IPS DF 19.7 (cell line): ENCODE results near the gene KDELR1.

Source experiments
- DNase-seq: peaks from one replicate; pipeline ENCODE4 v3.0.0-alpha.2; 2013; ENCODE audit warnings: low read depth, low spot score

Gene KDELR1

DNA sequence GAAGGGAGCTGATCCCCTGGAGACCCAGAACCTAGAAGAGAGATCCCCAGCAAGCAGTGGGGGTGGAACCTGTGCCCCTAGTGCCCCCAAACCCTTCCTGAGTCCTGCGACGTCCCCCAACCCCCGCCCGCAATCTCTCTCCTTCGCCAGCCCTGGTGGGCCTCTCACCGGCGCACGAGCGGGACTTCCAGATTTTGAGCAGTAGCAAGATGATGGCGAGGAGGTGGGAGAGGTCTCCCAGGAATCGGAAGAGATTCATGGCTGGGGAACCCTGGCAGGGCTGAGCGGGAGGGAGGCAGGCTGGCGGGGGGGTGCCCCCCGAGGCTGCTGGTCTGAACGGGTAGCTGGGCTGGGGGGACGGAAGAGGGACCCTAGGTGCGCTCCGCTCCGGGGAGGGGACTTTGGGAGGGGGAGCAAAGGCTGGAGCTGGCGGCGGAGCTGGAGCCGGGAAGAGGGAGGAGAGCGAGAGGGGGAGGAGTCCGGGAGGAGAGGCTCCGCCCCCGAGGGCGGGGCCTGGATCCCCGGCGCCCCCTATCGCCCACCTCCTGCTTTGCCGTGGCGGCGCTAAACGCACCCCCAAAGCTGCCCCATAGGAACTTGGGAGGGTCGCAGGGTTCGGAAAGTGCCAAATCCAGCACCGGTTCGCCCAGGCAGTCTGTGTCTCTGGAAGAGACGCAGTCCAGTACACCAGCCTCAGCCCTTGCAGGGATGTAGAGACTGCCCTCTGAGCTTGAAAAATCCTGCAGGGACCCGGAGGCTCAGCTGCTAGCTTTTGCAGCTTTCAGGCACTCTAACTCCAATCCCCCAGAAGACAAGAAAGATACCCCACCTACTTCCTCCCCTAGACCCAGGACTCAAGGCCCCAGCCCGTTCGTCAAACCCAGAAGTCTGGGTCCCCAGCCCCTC lies at the start of gene KDELR1:
Gene KDELR1 (minus strand): TSS at position 452 of the 906 bp plus-strand sequence. CDS start 193 bp downstream, at position 259.
- DNase-seq = no peak

DNA sequence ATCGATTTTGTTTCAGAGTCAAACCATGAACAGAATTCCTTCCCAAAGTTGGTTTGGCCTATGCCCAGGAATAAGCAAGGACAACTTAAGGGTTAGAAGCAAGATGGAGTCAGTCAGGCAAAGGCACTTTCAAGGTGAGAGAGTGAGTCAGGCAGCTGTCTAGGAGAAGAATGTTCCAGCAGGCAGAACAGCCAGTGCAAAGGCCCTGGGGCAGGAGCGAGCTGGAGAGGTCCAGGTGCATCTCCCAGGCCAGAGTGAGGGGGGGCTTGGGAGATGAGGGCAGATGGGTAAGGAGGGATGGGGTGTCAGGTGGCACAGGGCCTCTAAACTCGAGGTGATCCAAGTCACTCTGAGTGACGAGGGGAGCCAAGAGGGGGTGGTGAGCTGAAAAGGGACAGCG lies 45.2 kb upstream of the KDELR1 start:
- no peak for DNase-seq

GRCh38 chr19:48433337-48433736 lies 42.0 kb upstream of the KDELR1 start:
- DNase-seq = no peak

- DNase-seq = no peak
These were observed 37.3 kb upstream of the KDELR1 start for GRCh38 chr19:48428670-48429069.

GRCh38 chr19:48424694-48425219 lies 33.4 kb upstream of the KDELR1 start:
- no peak for DNase-seq

DNA sequence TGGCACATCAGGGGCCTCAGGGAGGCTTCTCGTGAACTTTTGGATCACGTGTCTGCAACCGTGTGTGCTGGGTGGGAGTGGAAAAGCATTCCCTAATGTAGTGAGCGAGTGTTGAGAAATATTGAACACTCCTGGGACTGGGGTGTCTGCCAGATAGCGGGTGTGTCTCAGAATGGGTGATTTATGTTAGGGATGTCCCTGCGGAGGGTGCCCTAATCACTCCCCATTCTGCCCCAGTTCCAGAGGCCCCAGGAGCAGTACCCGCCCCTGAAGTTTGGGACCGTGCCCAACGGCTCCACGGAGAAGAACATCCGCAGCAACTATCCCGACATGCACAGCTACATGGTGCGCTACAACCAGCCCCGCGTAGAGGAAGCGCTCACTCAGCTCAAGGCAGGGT lies 30.2 kb upstream of the KDELR1 start:
- no peak for DNase-seq

DNA sequence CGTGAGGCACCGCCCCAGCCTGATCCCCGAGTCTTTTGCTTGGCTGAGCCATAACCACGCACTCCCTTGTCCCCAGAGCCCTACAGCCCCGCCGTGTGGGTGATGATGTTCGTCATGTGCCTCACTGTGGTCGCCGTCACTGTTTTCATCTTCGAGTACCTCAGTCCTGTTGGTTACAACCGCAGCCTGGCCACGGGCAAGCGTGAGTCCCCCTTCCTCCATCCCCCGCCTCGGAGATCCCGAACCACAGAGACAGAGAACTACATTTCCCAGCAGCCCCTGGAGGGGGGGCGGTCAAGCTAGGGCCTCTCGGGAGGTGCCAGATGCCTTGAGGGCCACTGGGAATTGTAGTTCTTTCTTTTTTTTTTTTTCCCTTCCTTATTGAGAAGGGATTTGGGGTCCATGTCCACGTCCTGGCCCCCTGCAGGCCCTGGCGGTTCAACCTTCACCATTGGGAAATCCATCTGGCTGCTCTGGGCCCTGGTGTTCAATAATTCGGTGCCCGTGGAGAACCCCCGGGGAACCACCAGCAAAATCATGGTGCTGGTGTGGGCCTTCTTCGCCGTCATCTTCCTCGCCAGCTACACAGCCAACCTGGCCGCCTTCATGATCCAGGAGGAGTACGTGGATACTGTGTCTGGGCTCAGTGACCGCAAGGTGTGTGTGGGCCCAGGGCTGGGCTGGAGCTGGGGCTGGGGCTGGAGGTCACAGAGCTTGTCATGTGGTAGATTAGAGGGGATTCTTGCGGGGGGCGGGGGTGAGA lies 28.0 kb upstream of the KDELR1 start:
- DNase-seq = no peak

- no peak for DNase-seq
These were observed 27.1 kb upstream of the KDELR1 start for GRCh38 chr19:48418317-48419064.

- no peak for DNase-seq
These were observed 26.1 kb upstream of the KDELR1 start for GRCh38 chr19:48417421-48417820.

DNA sequence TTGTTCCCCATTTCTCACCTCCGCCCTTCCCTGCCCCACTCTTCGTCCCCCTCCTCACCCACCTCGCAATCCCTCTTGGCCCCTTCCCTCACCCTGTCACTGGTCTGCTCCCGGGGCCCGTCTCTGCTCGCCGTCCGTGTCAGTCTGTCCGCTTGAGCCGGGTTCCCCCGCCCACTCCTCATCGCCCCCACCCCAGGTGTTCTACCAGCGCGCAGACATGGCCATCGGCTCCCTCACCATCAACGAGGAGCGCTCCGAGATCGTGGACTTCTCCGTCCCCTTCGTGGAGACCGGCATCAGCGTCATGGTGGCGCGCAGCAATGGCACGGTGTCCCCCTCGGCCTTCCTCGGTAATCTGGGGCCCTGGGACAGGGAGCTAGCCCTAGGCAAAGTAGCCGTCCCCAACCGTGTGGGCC lies 24.5 kb upstream of the KDELR1 start:
- no peak for DNase-seq

- no peak for DNase-seq
These were observed 24.0 kb upstream of the KDELR1 start for GRCh38 chr19:48415395-48415794.

DNA sequence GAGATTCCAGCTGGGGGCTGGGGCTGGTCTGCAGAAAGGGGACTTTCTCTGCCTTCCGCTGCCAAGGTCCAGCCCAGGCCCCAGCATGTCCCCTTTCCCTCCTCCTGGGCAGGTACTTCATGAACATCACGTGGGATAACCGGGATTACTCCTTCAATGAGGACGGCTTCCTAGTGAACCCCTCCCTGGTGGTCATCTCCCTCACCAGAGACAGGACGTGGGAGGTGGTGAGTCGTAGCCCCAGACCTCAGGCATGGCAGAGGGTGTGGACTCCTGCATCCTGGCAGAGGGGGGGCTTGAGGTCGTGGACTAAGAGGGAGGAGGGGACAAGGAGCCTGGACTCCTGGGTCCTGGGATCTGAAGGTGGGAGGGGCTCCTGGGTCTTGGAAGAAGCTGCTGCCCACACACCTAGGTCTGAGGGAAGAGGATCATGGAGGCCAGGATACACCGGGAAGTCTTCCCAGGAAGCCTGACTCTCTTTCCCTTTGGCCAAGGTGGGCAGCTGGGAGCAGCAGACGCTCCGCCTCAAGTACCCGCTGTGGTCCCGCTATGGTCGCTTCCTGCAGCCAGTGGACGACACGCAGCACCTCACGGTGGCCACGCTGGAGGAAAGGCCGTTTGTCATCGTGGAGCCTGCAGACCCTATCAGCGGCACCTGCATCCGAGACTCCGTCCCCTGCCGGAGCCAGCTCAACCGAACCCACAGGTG lies 22.7 kb upstream of the KDELR1 start:
- DNase-seq = no peak

DNA sequence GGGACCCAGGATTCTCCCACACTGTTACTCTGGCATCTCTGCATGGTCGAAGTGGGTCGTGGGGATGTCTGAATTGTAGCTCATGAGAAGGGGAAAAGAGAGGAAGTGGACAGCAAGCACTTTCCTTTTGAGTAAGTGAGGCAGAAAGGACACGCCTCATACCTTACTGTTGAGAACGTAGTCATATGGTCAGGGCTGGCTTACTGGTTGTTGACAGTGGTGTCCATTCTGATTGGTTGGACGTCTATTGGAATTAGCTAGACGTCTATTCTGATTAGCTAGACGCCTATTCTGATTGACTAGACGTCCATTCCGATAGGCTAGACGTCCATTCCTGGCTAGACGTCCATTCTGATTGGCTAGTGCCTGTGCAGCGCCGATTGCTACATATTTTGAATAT lies 14.5 kb upstream of the KDELR1 start:
- DNase-seq = no peak

GRCh38 chr19:48405010-48405659 lies 13.8 kb upstream of the KDELR1 start:
- no peak for DNase-seq

GRCh38 chr19:48403606-48404005 lies 12.3 kb upstream of the KDELR1 start:
- DNase-seq = no peak

DNA sequence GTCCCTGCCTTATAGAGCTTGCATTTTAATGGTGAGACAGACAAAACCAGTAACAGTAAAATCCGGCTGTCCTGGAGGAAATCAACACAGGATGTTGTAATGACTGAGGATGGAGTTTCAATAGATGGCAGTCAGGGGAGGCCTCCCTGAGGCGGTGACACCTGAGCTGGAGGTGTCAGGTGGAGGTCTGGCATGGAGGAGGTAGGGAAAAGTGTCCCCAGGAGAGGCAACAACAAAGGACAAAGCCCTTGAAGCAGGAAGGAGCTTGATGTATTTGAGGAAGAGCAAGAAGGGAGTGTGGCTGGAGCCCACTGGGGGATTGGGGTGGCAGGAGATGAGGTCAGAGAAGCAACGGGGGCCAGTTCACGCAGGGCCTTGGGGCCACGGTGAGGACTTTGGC lies 9.9 kb upstream of the KDELR1 start:
- no peak for DNase-seq

DNA sequence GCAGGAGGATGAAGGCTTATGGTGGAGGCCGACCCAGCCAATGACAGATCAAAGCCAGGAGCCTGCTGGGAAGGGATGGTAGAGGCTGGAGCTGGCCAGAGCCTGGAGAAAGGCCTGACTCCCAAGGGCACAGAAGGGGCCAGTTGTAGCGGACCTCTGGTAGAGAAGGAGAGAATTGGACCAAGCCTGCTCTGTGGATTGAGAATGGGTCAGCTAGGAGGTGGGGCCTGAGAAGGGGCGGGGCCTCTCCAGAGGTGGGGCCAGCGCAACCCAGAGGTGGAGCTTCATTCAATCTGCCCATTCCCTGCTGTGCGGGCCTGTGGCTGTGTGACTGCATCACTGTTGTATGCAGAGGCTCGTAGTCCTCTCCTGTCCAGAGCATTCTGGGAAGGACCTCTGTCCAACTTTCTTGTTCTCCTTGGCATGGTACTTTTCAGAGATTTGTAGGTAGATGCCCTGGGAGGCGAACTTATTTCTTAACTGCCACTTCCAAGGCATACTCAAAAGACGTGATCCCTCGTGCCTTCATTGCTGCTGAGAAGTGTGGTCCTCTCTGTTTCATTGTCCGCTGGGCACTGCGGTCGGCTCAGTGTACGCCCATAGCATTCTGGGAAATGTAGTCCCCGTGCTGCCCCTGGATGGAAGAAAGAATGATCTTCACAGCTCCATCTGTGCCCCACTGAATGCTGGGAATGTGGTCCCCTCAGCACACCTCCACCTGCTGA lies 8.8 kb upstream of the KDELR1 start:
- DNase-seq = peak; percentile 99

DNA sequence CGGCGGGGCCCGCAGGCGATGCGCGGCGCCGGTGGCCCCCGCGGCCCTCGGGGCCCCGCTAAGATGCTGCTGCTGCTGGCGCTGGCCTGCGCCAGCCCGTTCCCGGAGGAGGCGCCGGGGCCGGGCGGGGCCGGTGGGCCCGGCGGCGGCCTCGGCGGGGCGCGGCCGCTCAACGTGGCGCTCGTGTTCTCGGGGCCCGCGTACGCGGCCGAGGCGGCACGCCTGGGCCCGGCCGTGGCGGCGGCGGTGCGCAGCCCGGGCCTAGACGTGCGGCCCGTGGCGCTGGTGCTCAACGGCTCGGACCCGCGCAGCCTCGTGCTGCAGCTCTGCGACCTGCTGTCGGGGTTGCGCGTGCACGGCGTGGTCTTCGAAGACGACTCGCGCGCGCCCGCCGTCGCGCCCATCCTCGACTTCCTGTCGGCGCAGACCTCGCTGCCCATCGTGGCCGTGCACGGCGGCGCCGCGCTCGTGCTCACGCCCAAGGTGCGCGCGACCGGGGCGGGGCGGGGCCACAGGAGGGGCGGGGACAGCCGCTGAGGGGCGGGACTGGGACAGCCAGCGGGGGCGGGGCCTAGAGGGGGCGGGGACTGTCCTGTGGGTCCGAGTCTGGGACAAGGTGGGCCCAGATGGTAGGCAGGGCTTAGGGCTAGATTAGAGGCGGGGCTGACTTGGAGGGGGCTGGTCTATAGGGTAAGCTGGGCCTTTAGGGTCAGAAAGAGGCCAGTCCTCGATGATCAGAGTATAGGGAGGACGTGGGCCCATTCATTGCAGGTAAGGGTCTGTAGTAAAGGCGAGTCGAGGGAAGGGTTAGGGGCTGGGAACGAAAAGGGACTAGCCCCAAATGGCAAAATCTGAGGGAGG lies 7.3 kb upstream of the KDELR1 start:
- no peak for DNase-seq

- DNase-seq = no peak
These were observed 6.7 kb upstream of the KDELR1 start for GRCh38 chr19:48398102-48398374.
